ENCODE results near the gene CDPF1. TPM values are rescaled to one million over a fixed set of nuclear protein-coding genes. Genes with fewer than 3 reads are reported as not detected.

The CDPF1 gene
- total RNA-seq, 1 experiment from 2014 or later = 11.2 TPM

DNA sequence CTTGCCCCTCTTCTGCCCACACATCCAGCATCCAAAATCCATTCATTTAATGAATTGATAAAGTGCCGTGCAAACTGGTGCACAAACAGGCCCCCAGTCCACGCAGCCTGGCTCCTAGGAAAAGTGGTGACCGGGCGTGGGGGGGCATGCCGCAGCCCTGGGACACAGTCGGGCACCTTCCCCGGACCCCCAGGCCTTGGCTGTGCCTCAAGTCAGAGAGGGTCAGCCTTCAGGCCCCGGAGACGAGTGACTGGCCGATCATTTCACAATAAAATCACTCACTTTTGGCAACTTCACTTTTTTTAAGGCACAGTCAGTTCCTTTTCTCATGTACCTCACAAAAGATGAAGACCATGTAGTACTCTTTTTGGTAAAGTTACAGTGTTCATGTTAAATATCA lies 8.0 kb downstream of the CDPF1 start:
- BruUV-seq (replicated peaks) = no TSS peak
- POLR2A ChIA-PET = no interaction called here
- CTCF ChIA-PET = no interaction called here

DNA sequence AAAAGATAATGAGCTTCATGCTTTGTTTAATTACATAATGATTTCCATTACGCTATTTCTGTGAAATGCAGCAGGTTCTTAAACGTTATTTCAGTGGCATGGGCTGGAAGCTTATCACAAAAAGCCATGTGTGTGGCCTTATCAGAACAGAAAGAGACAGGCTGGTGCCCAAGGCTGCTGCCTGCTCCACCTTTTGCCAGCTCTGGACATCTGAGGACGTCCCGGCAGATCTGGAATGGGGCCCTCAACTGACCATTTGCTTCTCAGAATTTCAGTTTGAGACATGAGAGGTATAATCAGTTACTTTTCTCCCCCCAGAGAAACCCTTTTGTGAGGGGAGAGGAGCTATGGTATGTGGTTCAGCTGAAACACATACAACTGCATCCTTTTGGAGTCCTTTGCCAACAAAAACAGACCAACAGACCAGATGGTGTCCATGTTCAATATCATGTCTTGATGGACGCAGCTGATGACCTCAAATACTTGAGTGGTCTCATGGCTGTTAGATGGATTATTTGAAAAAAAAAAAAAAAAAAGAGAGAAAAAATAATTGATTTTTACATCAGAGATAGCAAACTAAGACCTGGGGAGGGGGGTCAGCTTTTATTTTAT lies 8.6 kb downstream of the CDPF1 start:
- H3K4me3 ChIP-seq (ENCODE audit: low read depth in 2 of 2, low read length in 2 of 2) = no peak overlapping the region
- intact Hi-C loops (cut with micrococcal nuclease; ENCODE audit: unreplicated experiment) = no loop called here
- no peaks in the 10 kb centered on the region for H3K4me1 ChIP-seq (ENCODE audit: control insufficient read depth, insufficient read depth, low read length)
- no peak overlapping the region for H3K27ac ChIP-seq (ENCODE audit: low read length)
- H3K9me3 ChIP-seq (ENCODE audit: control insufficient read depth, insufficient read depth, low read depth, low read length) = no peaks in the 10 kb centered on the region
- no peaks in the 10 kb centered on the region for H3K36me3 ChIP-seq (ENCODE audit: control insufficient read depth, insufficient read depth, low read length)
- no peak for ATAC-seq
- in situ Hi-C loops (cut with HindIII; ENCODE audit: low pct_unique_long_range_greater_than_20kb, low sequenced_read_pairs) = no loop called here
- TF ChIP-seq, protein P1, sequence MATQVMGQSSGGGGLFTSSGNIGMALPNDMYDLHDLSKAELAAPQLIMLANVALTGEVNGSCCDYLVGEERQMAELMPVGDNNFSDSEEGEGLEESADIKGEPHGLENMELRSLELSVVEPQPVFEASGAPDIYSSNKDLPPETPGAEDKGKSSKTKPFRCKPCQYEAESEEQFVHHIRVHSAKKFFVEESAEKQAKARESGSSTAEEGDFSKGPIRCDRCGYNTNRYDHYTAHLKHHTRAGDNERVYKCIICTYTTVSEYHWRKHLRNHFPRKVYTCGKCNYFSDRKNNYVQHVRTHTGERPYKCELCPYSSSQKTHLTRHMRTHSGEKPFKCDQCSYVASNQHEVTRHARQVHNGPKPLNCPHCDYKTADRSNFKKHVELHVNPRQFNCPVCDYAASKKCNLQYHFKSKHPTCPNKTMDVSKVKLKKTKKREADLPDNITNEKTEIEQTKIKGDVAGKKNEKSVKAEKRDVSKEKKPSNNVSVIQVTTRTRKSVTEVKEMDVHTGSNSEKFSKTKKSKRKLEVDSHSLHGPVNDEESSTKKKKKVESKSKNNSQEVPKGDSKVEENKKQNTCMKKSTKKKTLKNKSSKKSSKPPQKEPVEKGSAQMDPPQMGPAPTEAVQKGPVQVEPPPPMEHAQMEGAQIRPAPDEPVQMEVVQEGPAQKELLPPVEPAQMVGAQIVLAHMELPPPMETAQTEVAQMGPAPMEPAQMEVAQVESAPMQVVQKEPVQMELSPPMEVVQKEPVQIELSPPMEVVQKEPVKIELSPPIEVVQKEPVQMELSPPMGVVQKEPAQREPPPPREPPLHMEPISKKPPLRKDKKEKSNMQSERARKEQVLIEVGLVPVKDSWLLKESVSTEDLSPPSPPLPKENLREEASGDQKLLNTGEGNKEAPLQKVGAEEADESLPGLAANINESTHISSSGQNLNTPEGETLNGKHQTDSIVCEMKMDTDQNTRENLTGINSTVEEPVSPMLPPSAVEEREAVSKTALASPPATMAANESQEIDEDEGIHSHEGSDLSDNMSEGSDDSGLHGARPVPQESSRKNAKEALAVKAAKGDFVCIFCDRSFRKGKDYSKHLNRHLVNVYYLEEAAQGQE (IDR thresholded peaks at IDR 0.05; ENCODE audit: insufficient read depth in 1 of 2, low read depth in 2 of 2, low read length in 1 of 2) = no peak
- TF ChIP-seq TCF7L2 (IDR thresholded peaks at IDR 0.05; ENCODE audit: low read depth, low read length) = no peak
- TF ChIP-seq, protein P2, sequence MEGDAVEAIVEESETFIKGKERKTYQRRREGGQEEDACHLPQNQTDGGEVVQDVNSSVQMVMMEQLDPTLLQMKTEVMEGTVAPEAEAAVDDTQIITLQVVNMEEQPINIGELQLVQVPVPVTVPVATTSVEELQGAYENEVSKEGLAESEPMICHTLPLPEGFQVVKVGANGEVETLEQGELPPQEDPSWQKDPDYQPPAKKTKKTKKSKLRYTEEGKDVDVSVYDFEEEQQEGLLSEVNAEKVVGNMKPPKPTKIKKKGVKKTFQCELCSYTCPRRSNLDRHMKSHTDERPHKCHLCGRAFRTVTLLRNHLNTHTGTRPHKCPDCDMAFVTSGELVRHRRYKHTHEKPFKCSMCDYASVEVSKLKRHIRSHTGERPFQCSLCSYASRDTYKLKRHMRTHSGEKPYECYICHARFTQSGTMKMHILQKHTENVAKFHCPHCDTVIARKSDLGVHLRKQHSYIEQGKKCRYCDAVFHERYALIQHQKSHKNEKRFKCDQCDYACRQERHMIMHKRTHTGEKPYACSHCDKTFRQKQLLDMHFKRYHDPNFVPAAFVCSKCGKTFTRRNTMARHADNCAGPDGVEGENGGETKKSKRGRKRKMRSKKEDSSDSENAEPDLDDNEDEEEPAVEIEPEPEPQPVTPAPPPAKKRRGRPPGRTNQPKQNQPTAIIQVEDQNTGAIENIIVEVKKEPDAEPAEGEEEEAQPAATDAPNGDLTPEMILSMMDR (IDR thresholded peaks at IDR 0.05) = no peak
- TF ChIP-seq POLR2AphosphoS5 (IDR thresholded peaks at IDR 0.05; ENCODE audit: low read depth, low read length) = no peak
- TF ChIP-seq SIN3A (IDR thresholded peaks at IDR 0.05; ENCODE audit: borderline replicate concordance, insufficient read depth, low read depth, low read length) = no peak
- no TSS peak for BruUV-seq (replicated peaks)
- POLR2A ChIA-PET = no interaction called here
- CTCF ChIA-PET = no interaction called here
- DNase-seq (ENCODE audit: low read depth, low spot score) = no peak
- H3K27me3 ChIP-seq (ENCODE audit: control insufficient read depth, insufficient read depth, low read length) = no peaks in the 10 kb centered on the region

More for the DNA sequence above, 8.0 kb downstream of the CDPF1 start:
- ATAC-seq (no peak), DNase-seq (ENCODE audit: low read depth, low spot score) (no peak)
- intact Hi-C loops (cut with micrococcal nuclease; ENCODE audit: unreplicated experiment) = no loop called here
- in situ Hi-C loops (cut with HindIII; ENCODE audit: low pct_unique_long_range_greater_than_20kb, low sequenced_read_pairs) = no loop called here
- Histone ChIP-seq H3K9me3 (ENCODE audit: control insufficient read depth, insufficient read depth, low read depth, low read length) (no peaks in the 10 kb centered on the region), H3K36me3 (ENCODE audit: control insufficient read depth, insufficient read depth, low read length) (no peaks in the 10 kb centered on the region), H3K4me1 (ENCODE audit: control insufficient read depth, insufficient read depth, low read length) (no peaks in the 10 kb centered on the region), H3K4me3 (ENCODE audit: low read depth in 2 of 2, low read length in 2 of 2) (no peak overlapping the region), H3K27ac (ENCODE audit: low read length) (no peak overlapping the region), H3K27me3 (ENCODE audit: control insufficient read depth, insufficient read depth, low read length) (no peaks in the 10 kb centered on the region)
- TF ChIP-seq, protein P1 (IDR thresholded peaks at IDR 0.05; ENCODE audit: insufficient read depth in 1 of 2, low read depth in 2 of 2, low read length in 1 of 2) = no peak
- TF ChIP-seq SIN3A (IDR thresholded peaks at IDR 0.05; ENCODE audit: borderline replicate concordance, insufficient read depth, low read depth, low read length) = no peak

All from Panc1 (cell line).